HFFc6 (cell line): Measurements from ENCODE around the gene USP54. TPM values are rescaled to one million over a fixed set of nuclear protein-coding genes. Genes with fewer than 3 reads are reported as not detected.

ENCODE experiments used
- DNase-seq: peaks from one replicate; pipeline ENCODE4 v3.0.0-alpha.2; 2018
- H3K27ac Mint-ChIP-seq: 2 replicates; pipeline ENCODE4 v1.8.0; 2020; ENCODE audit warnings: mild to moderate bottlenecking, mixed read lengths
- H3K27me3 Mint-ChIP-seq: 2 replicates; pipeline ENCODE4 v1.8.0; 2021; ENCODE audit warnings: mild to moderate bottlenecking, moderate library complexity, mixed read lengths; ENCODE audit not compliant: insufficient read depth
- H3K36me3 Mint-ChIP-seq: 2 replicates; pipeline ENCODE4 v1.8.0; 2021; ENCODE audit warnings: low read depth, mixed read lengths
- H3K4me1 Mint-ChIP-seq: 2 replicates; pipeline ENCODE4 v1.8.0; 2020; ENCODE audit warnings: low read depth, mixed read lengths
- H3K4me3 Mint-ChIP-seq: 2 replicates; pipeline ENCODE4 v1.8.0; 2020; ENCODE audit warnings: mild to moderate bottlenecking, moderate library complexity, mixed read lengths
- H3K9me3 Mint-ChIP-seq: 2 replicates; pipeline ENCODE4 v1.8.0; 2020; ENCODE audit warnings: mild to moderate bottlenecking, mixed read lengths
- CTCF ChIP-seq: fragments of 200-600 bp; sonication (generic); IDR thresholded peaks from 2 replicates; pipeline ENCODE4 v1.5.0; 2021; ENCODE audit warnings: antibody characterized with exemption, mild to moderate bottlenecking
- long read RNA-seq: library from polyadenylated mRNA; unstranded; transcript quantifications from one replicate; pipeline ENCODE4 v2.0.0, GENCODE V29; 2019
- total RNA-seq, 6 experiments: library from RNA; stranded (reverse); fragmentation: NEBNext Ultra II Directional; extraction: Animal tissue kit (Norgen Biotek cat#: 25700); gene quantifications; 2 replicates in 1 of 6; 3 replicates in 5 of 6; pipeline ENCODE4 v1.2.3, GENCODE V29; 2021

The USP54 gene
- 10 to 100 TPM in 5 of 6 experiments, 1 to 10 TPM in 1; 9.1 to 12.9 (median 10.7) TPM for total RNA-seq
- long read RNA-seq, partial matches to known transcripts, result 1 of 1 reads
- long read RNA-seq, other reads (novel, unspliced or antisense), result 0 of 1 reads

- Mint-ChIP-seq H3K27ac (peak within 1 kb of the TSS; percentile 84), H3K27me3 (no peaks in the 10 kb centered on the region; the same call in 1 of the 2 replicates), H3K4me3 (peak within 1 kb of the TSS; percentile 66), H3K4me1 (peaks cover 57% of the 10 kb centered on the region), H3K36me3 (peaks cover 2% of the 10 kb centered on the region), H3K9me3 (no peaks in the 10 kb centered on the region; the same call in 1 of the 2 replicates)
- peak; percentile 42 for DNase-seq
- no peak for TF ChIP-seq CTCF
Observed at GRCh38 chr10:73590881-73591799, at the start of gene USP54. Gene USP54, minus strand, starts transcription at chr10:73591342. Its CDS starts 15,684 bp downstream, at chr10:73575658.

GRCh38 chr10:73639286-73639685 is 48.1 kb upstream of the USP54 start:
- Mint-ChIP-seq H3K9me3 (no peaks in the 10 kb centered on the region), H3K4me1 (peaks cover 16% of the 10 kb centered on the region), H3K36me3 (no peaks in the 10 kb centered on the region), H3K4me3 (no peak overlapping the region), H3K27ac (no peak overlapping the region), H3K27me3 (no peaks in the 10 kb centered on the region)
- TF ChIP-seq CTCF, result no peak
- no peak for DNase-seq

- H3K4me1 Mint-ChIP-seq, result no peaks in the 10 kb centered on the region
- no peaks in the 10 kb centered on the region for H3K9me3 Mint-ChIP-seq
- no peak overlapping the region for H3K4me3 Mint-ChIP-seq
- no peak for DNase-seq
- H3K36me3 Mint-ChIP-seq, result no peaks in the 10 kb centered on the region
- peaks cover 4% of the 10 kb centered on the region for H3K27me3 Mint-ChIP-seq
- H3K27ac Mint-ChIP-seq, result no peak overlapping the region
- no peak for TF ChIP-seq CTCF
Observed at GRCh38 chr10:73635781-73636180, 44.6 kb upstream of the USP54 start.

GRCh38 chr10:73634421-73634820 is 43.3 kb upstream of the USP54 start:
- DNase-seq, result no peak
- H3K4me1 Mint-ChIP-seq, result no peaks in the 10 kb centered on the region
- no peaks in the 10 kb centered on the region for H3K9me3 Mint-ChIP-seq
- no peak for TF ChIP-seq CTCF
- peaks cover 4% of the 10 kb centered on the region for H3K27me3 Mint-ChIP-seq
- no peak overlapping the region for H3K27ac Mint-ChIP-seq
- no peaks in the 10 kb centered on the region for H3K36me3 Mint-ChIP-seq
- H3K4me3 Mint-ChIP-seq, result no peak overlapping the region

- Mint-ChIP-seq H3K36me3 (peaks cover 8% of the 10 kb centered on the region), H3K4me3 (no peak overlapping the region), H3K4me1 (peaks cover 15% of the 10 kb centered on the region), H3K27me3 (peaks cover 4% of the 10 kb centered on the region), H3K9me3 (no peaks in the 10 kb centered on the region), H3K27ac (no peak overlapping the region)
- no peak for TF ChIP-seq CTCF
- DNase-seq, result no peak
Observed at GRCh38 chr10:73629165-73629564, 38.0 kb upstream of the USP54 start.
